SK-N-MC (cell line): Measurements from ENCODE around the gene QSER1.
A peak's percentile ranks its signal among the peaks of the same experiment; 100 is the strongest.

Experiments
- DNase-seq: peaks from one replicate; pipeline ENCODE4 v3.0.0-alpha.2; 2011; ENCODE audit warnings: low read depth, low spot score
- H3K27ac ChIP-seq: fragments of 200-600 bp; sonication (generic); 2 replicates; pipeline ENCODE4 v1.5.1; 2016; ENCODE audit warnings: mixed run types
- H3K36me3 ChIP-seq: fragments of 200-600 bp; sonication (generic); 2 replicates; pipeline ENCODE4 v1.6.1; 2017; ENCODE audit warnings: antibody characterized with exemption, low read length, mixed read lengths; ENCODE audit not compliant: insufficient read depth
- H3K4me3 ChIP-seq: fragments of 200-600 bp; sonication (generic); 2 replicates; pipeline ENCODE4 v1.5.1; 2016
- H3K9ac ChIP-seq: fragments of 200-600 bp; sonication (generic); 2 replicates; pipeline ENCODE4 v1.8.0; 2017; ENCODE audit warnings: mixed run types, mixed read lengths; ENCODE audit not compliant: insufficient read length
- H3K9me3 ChIP-seq: fragments of 200-600 bp; sonication (generic); 2 replicates; pipeline ENCODE4 v1.6.1; 2017; ENCODE audit warnings: low read depth, mild to moderate bottlenecking, antibody characterized with exemption, low read length, moderate library complexity, mixed read lengths
- EZH2 ChIP-seq: fragments of 200-600 bp; sonication (generic); IDR thresholded peaks from one replicate; pipeline ENCODE4 v1.6.1; 2017; ENCODE audit warnings: antibody characterized with exemption
- FOXP2 ChIP-seq: optimal IDR thresholded peaks from 2 replicates; pipeline ENCODE3; 2011; ENCODE audit warnings: mild to moderate bottlenecking, moderate library complexity; ENCODE audit not compliant: insufficient read depth; ENCODE audit errors: extremely low read length, control extremely low read depth
- POLR2AphosphoS5 ChIP-seq: IDR thresholded peaks from 2 replicates; pipeline ENCODE4 v1.6.1; 2012; ENCODE audit warnings: mild to moderate bottlenecking, low read depth, low read length, borderline replicate concordance

The QSER1 gene

GRCh38 chr11:32888805-32889204 is 3.8 kb upstream of the QSER1 start:
- no peak overlapping the region for H3K27ac ChIP-seq
- no peak overlapping the region for H3K4me3 ChIP-seq
- no peaks in the 10 kb centered on the region for H3K36me3 ChIP-seq
- no peaks in the 10 kb centered on the region for H3K9me3 ChIP-seq
- TF ChIP-seq EZH2 (no peak), FOXP2 (no peak), POLR2AphosphoS5 (no peak)
- DNase-seq, result no peak
- no peak overlapping the region for H3K9ac ChIP-seq

GRCh38 chr11:32890843-32891656 is 1.6 kb upstream of the QSER1 start:
- Histone ChIP-seq H3K36me3 (no peaks in the 10 kb centered on the region), H3K27ac (no peak overlapping the region), H3K4me3 (peak overlapping the region; percentile 96), H3K9me3 (no peaks in the 10 kb centered on the region), H3K9ac (no peak overlapping the region)
- peak; percentile 72 for DNase-seq
- TF ChIP-seq POLR2AphosphoS5 (peak; percentile 59; the same call in 1 of the 2 replicates), EZH2 (no peak), FOXP2 (peak; percentile 39)

- Histone ChIP-seq H3K36me3 (no peaks in the 10 kb centered on the region), H3K9ac (peak overlapping the region; percentile 83), H3K9me3 (no peaks in the 10 kb centered on the region), H3K27ac (peak overlapping the region; percentile 25; the same call in 1 of the 2 replicates), H3K4me3 (peak overlapping the region; percentile 96)
- TF ChIP-seq POLR2AphosphoS5, result 0 out of 2 replicates have a peak, but pooled peaks have one; percentile 6
- TF ChIP-seq FOXP2, result no peak
- DNase-seq, result peak; percentile 30
These were observed 805 bp upstream of the QSER1 start for GRCh38 chr11:32891657-32892354.

- H3K27ac ChIP-seq, result no peak overlapping the region
- H3K4me3 ChIP-seq, result peak overlapping the region; percentile 96
- no peak for DNase-seq
These were observed 407 bp downstream of the QSER1 start for GRCh38 chr11:32893093-32893342.

GRCh38 chr11:32893343-32894148 is 935 bp downstream of the QSER1 start:
- H3K36me3 ChIP-seq, result no peaks in the 10 kb centered on the region
- no peak for TF ChIP-seq EZH2
- TF ChIP-seq FOXP2, result no peak
- no peak for TF ChIP-seq POLR2AphosphoS5

More at GRCh38 chr11:32893093-32893342, 407 bp downstream of the QSER1 start:
- H3K9ac ChIP-seq, result peak overlapping the region; percentile 87
- TF ChIP-seq POLR2AphosphoS5, result no peak
- TF ChIP-seq FOXP2, result no peak
- no peak for TF ChIP-seq EZH2
- no peaks in the 10 kb centered on the region for H3K36me3 ChIP-seq
- no peaks in the 10 kb centered on the region for H3K9me3 ChIP-seq

GRCh38 chr11:32894149-32894827 is 1.7 kb downstream of the QSER1 start:
- Histone ChIP-seq H3K9me3 (no peaks in the 10 kb centered on the region), H3K27ac (no peak overlapping the region), H3K9ac (peak overlapping the region; percentile 87), H3K4me3 (peak overlapping the region; percentile 96), H3K36me3 (no peaks in the 10 kb centered on the region)
- no peak for DNase-seq
- TF ChIP-seq POLR2AphosphoS5, result peak; percentile 30; the same call in 1 of the 2 replicates
- TF ChIP-seq EZH2, result no peak
- TF ChIP-seq FOXP2, result no peak

More at GRCh38 chr11:32893343-32894148, 935 bp downstream of the QSER1 start:
- Histone ChIP-seq H3K4me3 (peak overlapping the region; percentile 96), H3K27ac (no peak overlapping the region), H3K9ac (peak overlapping the region; percentile 87), H3K9me3 (no peaks in the 10 kb centered on the region)
- DNase-seq, result no peak

GRCh38 chr11:32894921-32895320 is 2.3 kb downstream of the QSER1 start:
- H3K27ac ChIP-seq, result no peak overlapping the region
- no peak overlapping the region for H3K9ac ChIP-seq
- TF ChIP-seq EZH2 (no peak), FOXP2 (no peak), POLR2AphosphoS5 (no peak)
- H3K4me3 ChIP-seq, result peak overlapping the region; percentile 96; the same call in 1 of the 2 replicates
- DNase-seq, result no peak
- H3K9me3 ChIP-seq, result no peaks in the 10 kb centered on the region
- no peaks in the 10 kb centered on the region for H3K36me3 ChIP-seq
